A673 (cell line): Measurements from ENCODE around the gene PDHA1. TPM values are rescaled to one million over a fixed set of nuclear protein-coding genes. Genes with fewer than 3 reads are reported as not detected.

Experiments used
- BruUV-seq: library from RNA; stranded (reverse); fragments of 400-500 nt; replicated peaks from 2 replicates; lab custom pipeline; 2021; lab: Mats Ljungman, UMichigan
- CTCF ChIA-PET: fragments of 300-600 bp; sonication (Branson Sonifier 250); formaldehyde crosslinking; loops from one replicate; lab custom pipeline; 2022; ENCODE audit warnings: antibody characterized with exemption; lab: Charles Lee
- POLR2A ChIA-PET: fragments of 300-600 bp; sonication (Branson Sonifier 250); formaldehyde crosslinking; loops from one replicate; lab custom pipeline; 2022; ENCODE audit warnings: antibody characterized with exemption; ENCODE audit not compliant: low non-redundant PET; lab: Charles Lee
- DNase-seq: peaks from one replicate; pipeline ENCODE4 v3.0.0-alpha.2; 2015; ENCODE audit warnings: low spot score
- H3K27ac ChIP-seq: fragments of 200-600 bp; sonication (generic); 2 replicates; pipeline ENCODE4 v1.5.1; 2016; ENCODE audit warnings: mixed run types, low read depth, mild to moderate bottlenecking, mixed read lengths, antibody characterized with exemption, low read length; ENCODE audit not compliant: poor library complexity, severe bottlenecking
- H3K27me3 ChIP-seq: fragments of 200-600 bp; sonication (generic); replicated peaks from 2 replicates; pipeline ENCODE4 v1.6.1; 2017; ENCODE audit warnings: mixed run types, low read depth, mild to moderate bottlenecking, mixed read lengths, antibody characterized with exemption, low read length; ENCODE audit not compliant: insufficient read depth, poor library complexity
- H3K36me3 ChIP-seq: fragments of 200-600 bp; sonication (generic); 2 replicates; pipeline ENCODE4 v1.6.1; 2016; ENCODE audit warnings: mixed run types, mild to moderate bottlenecking, mixed read lengths, antibody characterized with exemption, low read length; ENCODE audit not compliant: insufficient read depth, poor library complexity, severe bottlenecking
- H3K4me1 ChIP-seq: fragments of 200-600 bp; sonication (generic); 2 replicates; pipeline ENCODE4 v1.6.1; 2017; ENCODE audit warnings: mixed run types, mild to moderate bottlenecking, mixed read lengths, antibody characterized with exemption, low read length; ENCODE audit not compliant: insufficient read depth, poor library complexity, severe bottlenecking
- H3K4me3 ChIP-seq: fragments of 200-600 bp; sonication (generic); 2 replicates; pipeline ENCODE4 v1.5.1; 2016; ENCODE audit warnings: low read depth, mixed run types, mild to moderate bottlenecking, mixed read lengths, low read length; ENCODE audit not compliant: poor library complexity, severe bottlenecking
- H3K9me3 ChIP-seq: fragments of 200-600 bp; sonication (generic); 2 replicates; pipeline ENCODE4 v1.6.1; 2016; ENCODE audit warnings: mixed run types, low read depth, mild to moderate bottlenecking, mixed read lengths, antibody characterized with exemption, low read length; ENCODE audit not compliant: poor library complexity, severe bottlenecking
- EZH2 ChIP-seq: fragments of 200-600 bp; sonication (generic); IDR thresholded peaks from 2 replicates; pipeline ENCODE4 v1.6.1; 2017; ENCODE audit warnings: borderline replicate concordance, low read depth, mild to moderate bottlenecking, mixed read lengths, antibody characterized with exemption, low read length; ENCODE audit not compliant: poor library complexity, severe bottlenecking
- intact Hi-C: fragments of 100-400 bp; cut with micrococcal nuclease; formaldehyde crosslinking; loops from one replicate; pipeline ENCODE4 v1.10.0; 2022; ENCODE audit not compliant: unreplicated experiment
- total RNA-seq: library from RNA; stranded (reverse); gene quantifications from 2 replicates; pipeline ENCODE4 v1.2.3, GENCODE V29; 2021
- TF ChIP-seq, protein P1 (sequence below): fragments of 300-800, 200-600 bp; sonication (generic); conservative IDR thresholded peaks from 2 replicates; pipeline ENCODE4 v1.5.1; 2017; ENCODE audit warnings: low read depth, mild to moderate bottlenecking, antibody characterized with exemption, low read length, moderate library complexity, mixed read lengths

PDHA1 gene
- total RNA-seq, 1 experiment from 2014 or later = 350 TPM

DNA sequence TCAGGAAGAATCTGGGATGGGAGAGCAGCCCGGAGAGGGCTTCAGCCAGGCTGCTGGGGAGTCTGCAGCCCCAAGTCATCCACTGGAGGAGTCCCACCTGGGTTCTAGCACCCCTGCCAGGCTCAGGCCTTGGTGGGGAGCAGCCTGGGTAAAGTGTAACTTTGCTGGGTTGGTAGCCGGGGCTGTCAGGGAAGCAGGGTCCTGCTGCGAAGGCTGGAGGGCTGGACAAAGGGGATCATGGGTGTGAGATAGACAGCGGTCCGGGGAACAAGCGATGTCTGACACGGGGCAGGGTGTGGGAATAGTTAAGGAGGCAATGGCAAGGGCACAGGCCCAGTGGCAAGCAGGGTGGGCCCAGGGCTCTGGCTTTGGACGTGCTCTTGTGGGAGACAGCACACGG is 37.6 kb downstream of the PDHA1 start:
- DNase-seq = no peak
- POLR2A ChIA-PET = no interaction called here
- Histone ChIP-seq H3K9me3 (no peaks in the 10 kb centered on the region), H3K36me3 (no peaks in the 10 kb centered on the region), H3K27me3 (peaks cover 10% of the 10 kb centered on the region), H3K27ac (no peak overlapping the region), H3K4me3 (no peak overlapping the region), H3K4me1 (no peaks in the 10 kb centered on the region)
- TF ChIP-seq, protein P1, sequence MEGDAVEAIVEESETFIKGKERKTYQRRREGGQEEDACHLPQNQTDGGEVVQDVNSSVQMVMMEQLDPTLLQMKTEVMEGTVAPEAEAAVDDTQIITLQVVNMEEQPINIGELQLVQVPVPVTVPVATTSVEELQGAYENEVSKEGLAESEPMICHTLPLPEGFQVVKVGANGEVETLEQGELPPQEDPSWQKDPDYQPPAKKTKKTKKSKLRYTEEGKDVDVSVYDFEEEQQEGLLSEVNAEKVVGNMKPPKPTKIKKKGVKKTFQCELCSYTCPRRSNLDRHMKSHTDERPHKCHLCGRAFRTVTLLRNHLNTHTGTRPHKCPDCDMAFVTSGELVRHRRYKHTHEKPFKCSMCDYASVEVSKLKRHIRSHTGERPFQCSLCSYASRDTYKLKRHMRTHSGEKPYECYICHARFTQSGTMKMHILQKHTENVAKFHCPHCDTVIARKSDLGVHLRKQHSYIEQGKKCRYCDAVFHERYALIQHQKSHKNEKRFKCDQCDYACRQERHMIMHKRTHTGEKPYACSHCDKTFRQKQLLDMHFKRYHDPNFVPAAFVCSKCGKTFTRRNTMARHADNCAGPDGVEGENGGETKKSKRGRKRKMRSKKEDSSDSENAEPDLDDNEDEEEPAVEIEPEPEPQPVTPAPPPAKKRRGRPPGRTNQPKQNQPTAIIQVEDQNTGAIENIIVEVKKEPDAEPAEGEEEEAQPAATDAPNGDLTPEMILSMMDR = no peak
- no peak for TF ChIP-seq EZH2
- CTCF ChIA-PET = interaction anchor here (0.6 kb wide), 1 partner anchor 63 kb away, joined by 7 read pairs; no protein-coding TSS in a partner anchor
- intact Hi-C loops = loop anchor here (5.0 kb wide), 1 partner anchor 686 kb away; no protein-coding TSS in a partner anchor
- no TSS peak for BruUV-seq

DNA sequence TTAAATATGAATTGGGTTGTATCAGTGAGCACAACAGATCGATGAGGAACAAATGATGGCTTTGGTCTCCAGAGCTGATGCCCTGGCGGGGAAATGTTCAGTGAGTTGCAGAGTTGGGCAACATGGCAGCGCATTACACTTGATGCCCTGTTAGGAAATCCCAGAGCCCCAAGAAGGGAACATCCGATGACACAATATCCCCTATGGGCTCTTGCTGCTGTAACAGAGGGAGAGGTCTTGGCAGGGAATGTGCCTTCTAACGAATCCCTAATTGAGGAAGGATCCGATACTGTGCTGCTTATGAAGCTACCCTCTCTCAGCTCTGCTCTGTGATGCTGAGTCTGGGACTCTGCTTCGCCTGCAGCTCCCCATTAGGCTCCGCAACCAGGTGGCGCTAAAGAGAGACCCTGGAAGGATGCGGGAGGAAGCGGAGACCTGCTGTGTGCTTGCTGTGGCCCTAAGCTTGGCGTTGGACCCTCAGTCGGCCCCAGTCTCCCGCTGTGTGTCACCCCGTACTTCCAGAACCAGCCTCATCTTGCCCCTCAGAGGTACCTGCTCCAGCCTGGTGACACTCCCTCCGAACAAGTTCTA is 38.9 kb downstream of the PDHA1 start:
- intact Hi-C loops = loop anchor here (2.0 to 5.0 kb wide), 2 partner anchors 152 to 685 kb away; no protein-coding TSS in a partner anchor
- H3K27ac ChIP-seq = no peak overlapping the region
- H3K4me1 ChIP-seq = no peaks in the 10 kb centered on the region
- ChIA-PET POLR2A (interaction anchor here (0.5 to 0.6 kb wide), 2 partner anchors 10 to 523 kb away, joined by 3 to 8 read pairs; no protein-coding TSS in a partner anchor), CTCF (interaction anchor here (1.1 to 1.2 kb wide), 3 partner anchors 11 to 153 kb away, joined by 3 to 12 read pairs (median 7); no protein-coding TSS in a partner anchor)
- DNase-seq = peak; percentile 71
- no TSS peak for BruUV-seq
- H3K9me3 ChIP-seq = no peaks in the 10 kb centered on the region
- H3K27me3 ChIP-seq = peaks cover 10% of the 10 kb centered on the region
- TF ChIP-seq, protein P1 = peak; percentile 80
- TF ChIP-seq EZH2 = no peak
- no peak overlapping the region for H3K4me3 ChIP-seq
- no peaks in the 10 kb centered on the region for H3K36me3 ChIP-seq

DNA sequence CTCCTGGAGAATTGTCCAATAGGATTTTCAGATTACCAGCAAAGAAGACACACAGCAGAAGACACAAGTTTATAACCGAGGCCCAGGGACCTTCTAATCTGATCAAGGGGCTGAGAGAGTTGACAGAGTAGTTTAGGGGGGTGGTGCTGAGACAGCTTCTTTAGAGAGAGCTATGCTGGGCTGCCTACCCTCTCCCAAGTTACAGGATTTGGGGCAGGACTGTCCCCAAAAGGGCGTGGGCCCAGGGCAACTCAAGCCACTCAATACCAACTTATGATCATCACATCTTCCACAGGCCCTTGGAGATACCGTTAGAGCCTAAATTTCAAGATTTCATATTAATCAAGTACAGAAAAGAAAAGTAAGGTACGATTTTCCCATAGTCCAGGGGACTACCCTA is 43.0 kb downstream of the PDHA1 start:
- Histone ChIP-seq H3K9me3 (no peaks in the 10 kb centered on the region), H3K4me3 (no peak overlapping the region), H3K36me3 (no peaks in the 10 kb centered on the region), H3K27me3 (peaks cover 10% of the 10 kb centered on the region), H3K27ac (no peak overlapping the region), H3K4me1 (peaks cover 9% of the 10 kb centered on the region)
- ChIA-PET POLR2A (no interaction called here), CTCF (interaction anchor here (0.6 kb wide), 1 partner anchor 149 kb away, joined by 3 read pairs; no protein-coding TSS in a partner anchor)
- TF ChIP-seq, protein P1 = no peak
- TF ChIP-seq EZH2 = no peak
- no peak for DNase-seq
- BruUV-seq = no TSS peak
- intact Hi-C loops = no loop called here
